Muscle layer of colon (tissue), 2 donors: Measurements from ENCODE around the gene HENMT1.
"Not testable (repeated sequence)": the region's sequence is repeated elsewhere in the genome, so short reads cannot be mapped to it uniquely, and the experiment has no call there.

Source experiments
- H3K27ac ChIP-seq: one replicate; pipeline ENCODE4 v1.7.0; 2013; ENCODE audit warnings: low read depth, mild to moderate bottlenecking, low read length, moderate library complexity
- H3K27me3 ChIP-seq, 2 donors: one replicate each; pipeline ENCODE4 v1.7.0; 2013; ENCODE audit warnings: low read length in 2 of 2, mild to moderate bottlenecking in 2 of 2; ENCODE audit not compliant: insufficient read depth in 2 of 2, control insufficient read depth in 1 of 2
- H3K36me3 ChIP-seq: one replicate; pipeline ENCODE4 v1.7.0; 2013; ENCODE audit warnings: mild to moderate bottlenecking, low read length; ENCODE audit not compliant: insufficient read depth
- H3K4me1 ChIP-seq: one replicate; pipeline ENCODE4 v1.7.0; 2013; ENCODE audit warnings: mild to moderate bottlenecking, low read length; ENCODE audit not compliant: insufficient read depth
- H3K4me3 ChIP-seq, 2 donors: one replicate each; pipeline ENCODE4 v1.7.0; 2013; ENCODE audit warnings: low read length in 2 of 2, low read depth in 1 of 2, mild to moderate bottlenecking in 1 of 2, moderate library complexity in 1 of 2
- H3K9ac ChIP-seq: one replicate; pipeline ENCODE4 v1.7.0; 2013; ENCODE audit warnings: low read length
- H3K9me3 ChIP-seq: one replicate; pipeline ENCODE4 v1.7.0; 2013; ENCODE audit warnings: mild to moderate bottlenecking, low read length
- donor health status: abdominal sarcoma.
- donor health status: Adenocarcinoma of cecum.

HENMT1 gene

DNA sequence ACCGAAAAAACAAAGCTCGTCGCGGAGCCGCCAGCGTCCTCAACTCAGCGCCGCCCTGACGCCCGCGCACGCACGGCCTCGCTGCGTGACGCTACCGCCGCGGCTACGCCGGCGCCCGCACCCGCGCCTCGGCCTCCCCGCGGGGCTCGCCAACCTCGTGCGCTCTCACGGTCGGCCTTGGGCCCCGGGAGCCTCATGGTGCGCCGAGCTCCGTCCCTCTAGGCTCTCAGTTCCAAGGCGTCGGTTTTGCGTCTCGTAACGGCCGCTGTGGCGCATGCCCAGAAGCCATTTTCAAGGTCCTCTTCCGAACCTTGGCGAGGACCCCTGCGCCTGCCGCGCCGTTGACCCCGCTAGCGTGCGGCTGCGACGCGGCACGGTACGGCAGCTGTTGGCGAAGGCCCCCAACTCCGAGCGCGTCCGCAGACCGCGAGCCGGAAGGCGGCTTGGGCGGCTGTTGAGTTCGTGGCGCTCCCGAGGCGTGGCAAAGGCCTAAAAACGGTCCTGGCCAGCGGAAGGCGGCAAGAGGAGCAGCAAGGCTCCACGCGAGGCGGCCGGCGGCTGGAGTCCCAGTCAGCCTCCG is at the start of gene HENMT1:
HENMT1 (minus strand) TSS at position 64 of the 580 bp plus-strand sequence. CDS start 1,209 bp downstream, outside the sequence.
- Histone ChIP-seq H3K9me3 (no peaks in the 10 kb centered on the region), H3K4me1 (no peaks in the 10 kb centered on the region), H3K4me3 (peak within 1 kb of the TSS; percentile 62 to 78)

DNA sequence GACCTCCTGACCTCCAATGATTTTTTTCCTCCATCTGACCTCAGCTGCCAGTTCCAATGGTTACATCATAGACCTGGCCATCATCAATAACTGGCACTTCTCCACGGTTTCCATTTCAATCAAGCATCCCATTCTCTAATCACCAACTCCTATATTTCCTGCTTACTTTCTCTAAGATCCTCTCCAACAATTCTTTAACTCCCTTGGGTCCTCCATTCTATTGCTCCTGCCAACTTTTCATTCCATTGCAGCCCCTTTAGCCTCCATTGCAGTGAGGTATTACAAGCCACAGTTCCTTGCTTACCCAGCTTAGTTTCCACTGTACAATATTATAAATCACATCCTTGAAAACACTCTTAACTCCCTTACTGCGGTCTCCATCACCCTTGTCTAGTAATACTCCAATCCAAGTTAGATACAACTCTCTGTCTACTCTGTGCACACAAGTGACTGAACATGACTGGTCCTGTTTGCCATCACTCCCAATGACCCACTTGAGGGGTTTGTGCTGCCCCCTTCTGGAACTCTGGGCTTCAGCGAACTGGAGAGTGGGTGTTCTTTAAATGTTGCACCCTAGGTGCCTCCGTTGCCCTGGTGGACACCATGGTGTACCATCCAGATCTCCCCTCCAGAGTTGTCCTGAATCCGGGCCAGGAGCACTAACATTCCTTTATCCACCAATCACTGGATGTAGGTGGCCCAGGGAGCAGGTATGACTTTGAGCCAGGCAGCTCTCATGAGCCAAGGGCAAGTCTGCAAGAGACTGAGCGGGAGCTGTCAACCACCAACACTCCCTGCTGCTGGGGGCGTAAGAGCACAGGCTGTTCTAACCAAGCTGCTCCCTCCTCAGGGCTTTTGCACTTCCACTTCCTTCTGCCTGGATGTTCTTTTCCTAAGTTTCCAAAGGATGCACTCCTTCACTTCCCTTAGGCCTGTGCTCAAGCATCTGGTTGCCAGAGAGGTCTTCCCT is 48.1 kb upstream of the HENMT1 start:
- no peaks in the 10 kb centered on the region for H3K36me3 ChIP-seq
- H3K9ac ChIP-seq, result no peak overlapping the region
- no peak overlapping the region for H3K27ac ChIP-seq
- no peaks in the 10 kb centered on the region for H3K27me3 ChIP-seq
- no peak overlapping the region for H3K4me3 ChIP-seq
- H3K9me3 ChIP-seq, result no peaks in the 10 kb centered on the region
- no peaks in the 10 kb centered on the region for H3K4me1 ChIP-seq

More for the DNA sequence above, at the start of gene HENMT1:
- no peaks in the 10 kb centered on the region for H3K27me3 ChIP-seq
- no peak within 1 kb of the TSS for H3K9ac ChIP-seq
- H3K27ac ChIP-seq, result peak within 1 kb of the TSS; percentile 85
- no peaks in the 10 kb centered on the region for H3K36me3 ChIP-seq

DNA sequence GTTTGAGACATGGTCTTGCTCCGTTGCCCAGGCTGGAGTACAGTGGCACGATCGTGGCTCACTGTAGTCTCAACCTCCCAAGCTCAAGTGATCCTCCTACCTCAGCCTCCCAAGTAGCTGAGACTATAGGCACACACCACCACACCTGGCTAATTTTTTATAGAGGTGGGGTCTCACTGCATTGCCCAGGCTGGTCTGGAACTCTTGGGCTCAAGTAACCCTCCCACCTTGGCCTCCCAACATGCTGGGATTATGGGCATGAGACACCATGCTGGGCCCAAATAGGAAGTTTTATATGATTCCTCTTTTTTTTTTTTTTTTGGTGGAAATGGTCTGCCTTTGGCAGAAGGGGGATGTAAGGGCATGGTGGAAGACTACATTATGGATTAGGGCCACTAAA is 45.8 kb upstream of the HENMT1 start:
- Histone ChIP-seq H3K27ac (no peak overlapping the region), H3K27me3 (no peaks in the 10 kb centered on the region), H3K4me1 (no peaks in the 10 kb centered on the region), H3K4me3 (no peak overlapping the region), H3K36me3 (no peaks in the 10 kb centered on the region), H3K9me3 (no peaks in the 10 kb centered on the region), H3K9ac (no peak overlapping the region)

DNA sequence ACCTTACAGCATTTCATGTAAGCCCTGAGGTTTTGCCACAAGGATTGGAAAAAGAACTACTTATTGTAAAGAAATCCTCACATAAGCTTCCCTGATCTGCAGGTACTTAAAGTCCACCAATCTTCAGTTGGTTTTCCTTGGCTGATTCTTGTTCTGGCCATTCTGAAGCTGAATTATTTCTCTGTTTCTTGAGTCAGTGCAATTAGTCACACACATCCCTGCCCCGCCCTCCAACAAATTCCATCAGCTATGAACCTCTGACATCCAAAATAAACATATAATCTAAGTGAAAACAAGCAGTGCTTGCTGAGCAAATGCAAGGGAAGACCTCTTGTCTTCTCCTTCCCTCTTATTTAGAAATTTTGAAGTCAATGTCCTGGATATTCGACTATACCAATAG is 43.6 kb upstream of the HENMT1 start:
- Histone ChIP-seq H3K27me3 (no peaks in the 10 kb centered on the region), H3K9ac (no peak overlapping the region), H3K36me3 (peaks cover 16% of the 10 kb centered on the region), H3K4me1 (no peaks in the 10 kb centered on the region), H3K27ac (no peak overlapping the region), H3K9me3 (no peaks in the 10 kb centered on the region), H3K4me3 (no peak overlapping the region)

DNA sequence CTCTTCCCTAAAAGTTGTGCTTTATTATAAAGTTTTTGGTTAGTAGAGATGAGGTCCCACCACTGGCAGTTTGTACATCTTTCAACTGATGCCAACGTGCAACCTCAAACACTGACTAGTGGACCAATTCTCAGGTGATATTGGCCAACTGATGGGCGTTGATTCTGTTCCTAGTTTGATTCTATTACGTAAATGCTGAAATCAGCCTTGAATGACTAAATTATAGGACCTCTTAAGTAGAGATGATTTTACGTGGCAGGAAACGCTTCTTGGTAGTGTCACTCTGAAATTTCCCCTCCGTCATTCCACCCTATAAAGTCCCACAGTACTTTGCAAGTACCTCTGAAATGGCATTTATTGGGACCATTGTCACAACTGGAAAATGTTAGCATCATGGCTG is 43.0 kb upstream of the HENMT1 start:
- peaks cover 22% of the 10 kb centered on the region for H3K36me3 ChIP-seq
- H3K27ac ChIP-seq, result no peak overlapping the region
- H3K4me1 ChIP-seq, result no peaks in the 10 kb centered on the region
- no peaks in the 10 kb centered on the region for H3K27me3 ChIP-seq
- H3K4me3 ChIP-seq, result no peak overlapping the region
- no peaks in the 10 kb centered on the region for H3K9me3 ChIP-seq
- H3K9ac ChIP-seq, result no peak overlapping the region

DNA sequence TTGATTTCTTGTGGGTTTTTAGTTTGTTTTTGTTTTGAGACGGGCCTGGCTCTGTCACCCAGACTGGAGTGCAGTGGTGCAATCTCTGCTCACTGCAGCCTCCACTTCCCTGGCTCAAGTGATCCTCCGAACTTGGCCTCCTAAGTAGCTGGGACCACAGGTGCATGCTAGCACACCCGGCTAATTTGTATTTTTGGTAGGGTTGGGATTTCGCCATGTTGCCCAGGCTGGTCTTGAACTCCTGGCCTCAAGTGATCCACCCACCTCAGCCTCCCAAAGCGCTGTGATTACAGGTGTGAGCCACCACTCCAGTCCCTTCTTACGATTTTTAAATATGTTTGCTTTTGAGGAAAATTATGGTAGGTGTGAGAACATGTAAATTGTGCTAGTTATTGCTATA is 41.2 kb upstream of the HENMT1 start:
- not testable (repeated sequence) for H3K27ac ChIP-seq, H3K4me1 ChIP-seq, H3K4me3 ChIP-seq, H3K9ac ChIP-seq, H3K9me3 ChIP-seq, H3K27me3 ChIP-seq
- peaks cover 37% of the 10 kb centered on the region for H3K36me3 ChIP-seq

DNA sequence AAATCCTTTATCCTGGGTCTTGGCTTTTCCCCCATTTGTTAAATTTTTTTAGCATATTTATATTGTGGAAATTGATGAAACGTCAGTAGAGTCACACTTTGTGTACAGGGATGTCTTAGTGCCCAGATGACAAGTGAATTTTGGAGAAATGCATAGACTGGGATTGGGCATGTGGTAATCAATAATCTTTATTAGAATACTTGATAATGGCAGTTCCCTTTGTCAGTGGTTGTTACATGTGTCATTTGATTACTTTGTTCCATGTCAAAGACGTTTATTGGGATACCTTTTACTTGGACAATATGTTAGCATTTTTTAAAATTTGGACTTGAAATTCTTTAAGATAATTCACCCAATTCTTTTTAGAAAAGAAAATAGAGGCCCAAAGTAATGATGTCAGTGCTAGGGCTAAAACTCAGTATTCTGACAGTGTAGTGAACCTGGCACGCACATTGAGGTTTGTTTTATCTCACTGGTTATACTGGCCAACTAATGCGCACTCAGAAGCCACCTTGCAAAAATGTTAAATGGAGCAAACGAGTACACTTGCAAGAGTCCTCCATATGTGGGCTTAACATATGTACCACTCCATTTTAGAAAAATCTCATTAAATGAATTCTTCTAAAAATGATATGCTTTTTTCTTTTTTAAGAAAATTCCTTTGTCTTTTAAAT is 40.4 kb upstream of the HENMT1 start:
- no peaks in the 10 kb centered on the region for H3K27me3 ChIP-seq
- H3K4me1 ChIP-seq, result no peaks in the 10 kb centered on the region
- no peak overlapping the region for H3K4me3 ChIP-seq
- no peak overlapping the region for H3K9ac ChIP-seq
- no peak overlapping the region for H3K27ac ChIP-seq
- H3K36me3 ChIP-seq, result peaks cover 45% of the 10 kb centered on the region
- H3K9me3 ChIP-seq, result no peaks in the 10 kb centered on the region

DNA sequence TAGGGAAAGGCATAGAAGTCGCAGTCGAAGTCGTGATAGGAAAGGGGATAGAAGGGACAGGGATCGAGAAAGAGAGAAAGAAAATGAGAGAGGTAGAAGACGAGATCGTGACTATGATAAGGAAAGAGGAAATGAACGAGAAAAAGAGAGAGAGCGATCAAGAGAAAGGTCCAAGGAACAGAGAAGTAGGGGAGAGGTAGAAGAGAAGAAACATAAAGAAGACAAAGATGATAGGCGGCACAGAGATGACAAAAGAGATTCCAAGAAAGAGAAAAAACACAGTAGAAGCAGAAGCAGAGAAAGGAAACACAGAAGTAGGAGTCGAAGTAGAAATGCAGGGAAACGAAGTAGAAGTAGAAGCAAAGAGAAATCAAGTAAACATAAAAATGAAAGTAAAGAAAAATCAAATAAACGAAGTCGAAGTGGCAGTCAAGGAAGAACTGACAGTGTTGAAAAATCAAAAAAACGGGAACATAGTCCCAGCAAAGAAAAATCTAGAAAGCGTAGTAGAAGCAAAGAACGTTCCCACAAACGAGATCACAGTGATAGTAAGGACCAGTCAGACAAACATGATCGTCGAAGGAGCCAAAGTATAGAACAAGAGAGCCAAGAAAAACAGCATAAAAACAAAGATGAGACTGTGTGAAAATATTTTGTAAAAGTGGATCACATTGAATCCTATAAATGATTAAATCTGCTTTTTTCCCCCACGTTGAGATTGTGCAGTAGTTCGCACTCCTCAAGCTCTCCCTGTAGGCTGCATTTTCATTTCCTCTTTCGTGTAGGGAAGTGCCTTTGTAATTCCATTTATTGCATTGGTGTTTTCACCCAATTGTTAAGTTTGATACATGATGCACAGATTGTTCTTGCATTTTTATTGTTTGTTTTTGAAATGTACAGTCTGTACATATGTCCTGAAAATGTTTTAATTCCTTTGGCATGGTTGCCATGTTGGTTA is 38.8 kb upstream of the HENMT1 start:
- H3K4me3 ChIP-seq, result no peak overlapping the region
- no peak overlapping the region for H3K9ac ChIP-seq
- H3K4me1 ChIP-seq, result peaks cover 10% of the 10 kb centered on the region
- peaks cover 53% of the 10 kb centered on the region for H3K36me3 ChIP-seq
- no peak overlapping the region for H3K27ac ChIP-seq
- H3K9me3 ChIP-seq, result no peaks in the 10 kb centered on the region
- H3K27me3 ChIP-seq, result no peaks in the 10 kb centered on the region

DNA sequence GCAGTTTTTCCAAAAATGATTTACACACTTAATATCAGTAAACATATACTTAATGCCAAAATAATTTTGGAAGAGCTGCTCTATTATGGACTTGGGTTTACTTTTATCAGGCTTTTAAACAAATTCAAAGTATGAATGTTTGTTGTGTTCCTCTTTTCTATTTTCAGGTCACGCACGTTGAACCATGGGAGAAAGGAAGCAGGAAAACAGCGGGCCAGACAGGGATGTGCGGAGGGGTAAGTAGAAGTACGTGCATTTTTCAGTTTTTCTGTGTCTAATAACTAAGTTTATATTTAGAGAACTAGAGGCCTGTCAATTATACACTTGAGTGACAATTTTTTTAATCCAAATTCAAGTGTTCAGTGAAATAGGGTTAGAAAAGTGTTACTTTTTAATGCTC is 34.6 kb upstream of the HENMT1 start:
- Histone ChIP-seq H3K9ac (no peak overlapping the region), H3K9me3 (no peaks in the 10 kb centered on the region), H3K36me3 (peaks cover 47% of the 10 kb centered on the region), H3K27ac (no peak overlapping the region), H3K4me1 (peaks cover 23% of the 10 kb centered on the region), H3K27me3 (no peaks in the 10 kb centered on the region), H3K4me3 (no peak overlapping the region)

DNA sequence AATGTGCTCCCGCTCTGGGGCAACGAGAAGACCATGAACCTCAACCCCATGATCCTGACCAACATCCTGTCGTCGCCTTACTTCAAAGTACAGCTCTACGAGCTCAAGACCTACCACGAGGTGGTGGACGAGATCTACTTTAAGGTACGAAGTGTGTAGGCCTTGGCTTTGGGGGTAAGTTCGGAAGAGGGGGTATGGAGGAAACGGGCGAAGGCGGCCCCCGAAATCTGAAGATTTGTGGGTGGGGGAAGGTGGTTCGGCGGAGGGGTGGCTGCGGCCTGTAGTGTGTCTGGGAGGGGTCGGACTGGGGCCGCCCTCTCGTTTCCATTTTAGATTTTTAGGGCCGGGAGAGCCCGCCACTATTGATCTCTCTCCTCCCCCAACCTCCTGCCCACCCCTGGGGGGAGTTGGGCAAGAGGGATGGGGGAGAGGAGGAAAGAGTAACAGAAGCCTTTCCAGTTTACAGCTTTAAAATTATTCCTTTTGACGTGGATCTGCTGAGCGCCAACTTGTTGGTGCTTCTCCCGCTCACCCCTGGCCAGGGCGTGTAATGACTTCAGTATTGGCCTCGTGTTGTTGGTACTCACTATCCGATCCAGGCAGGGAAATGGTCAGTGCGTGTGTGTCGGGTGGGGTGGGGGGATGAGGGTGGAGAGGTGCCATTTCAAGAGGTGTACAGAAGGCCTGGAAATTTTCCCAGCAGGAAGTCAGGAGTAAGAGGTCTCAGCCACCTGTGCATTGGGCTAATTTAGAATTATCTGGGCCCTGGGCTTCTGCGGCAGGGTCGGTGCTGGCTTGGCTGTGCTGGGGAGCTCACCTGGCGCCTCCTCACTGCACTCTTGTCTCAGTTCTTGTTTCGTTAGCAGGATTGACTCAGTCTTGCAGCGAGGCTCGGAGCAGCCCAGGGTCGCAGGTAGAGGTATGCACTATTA is 32.1 kb upstream of the HENMT1 start:
- Histone ChIP-seq H3K9me3 (no peaks in the 10 kb centered on the region), H3K36me3 (peaks cover 25% of the 10 kb centered on the region), H3K4me1 (peaks cover 23% of the 10 kb centered on the region), H3K27ac (peak overlapping the region; percentile 90), H3K27me3 (no peaks in the 10 kb centered on the region), H3K9ac (peak overlapping the region; percentile 75), H3K4me3 (peak overlapping the region; percentile 67 to 97)
